CD14-positive monocyte (primary cell): ENCODE measurements around the gene WDR33. TPM values are rescaled to one million over a fixed set of nuclear protein-coding genes. Genes with fewer than 3 reads are reported as not detected.

Experiments
- DNase-seq, 3 donors: peaks; one replicate each; pipeline ENCODE4 v3.0.0-alpha.2; 2011 to 2022
- H2AFZ ChIP-seq: 2 replicates; pipeline ENCODE4 v1.6.0; 2012; ENCODE audit warnings: mild to moderate bottlenecking, low read depth, low read length, inconsistent platforms; ENCODE audit not compliant: insufficient read depth, poor library complexity, severe bottlenecking
- H3K27ac ChIP-seq, 2 donors: 1 replicate in 1 of 2; 2 replicates in 1 of 2; pipeline ENCODE4 v1.5.1; 2012 to 2013; ENCODE audit warnings: low read length in 2 of 2, control low read depth in 1 of 2, inconsistent platforms in 1 of 2, low read depth in 1 of 2, mild to moderate bottlenecking in 1 of 2
- H3K27me3 ChIP-seq, 2 donors: one replicate each; pipeline versions ENCODE4 v1.6.0 to v1.6.1; 2011 to 2013; ENCODE audit warnings: low read length in 2 of 2; ENCODE audit not compliant: control insufficient read depth in 2 of 2, insufficient read depth in 2 of 2
- H3K36me3 ChIP-seq, 2 donors: replicated peaks in 1 of 2; 1 replicate in 1 of 2; 2 replicates in 1 of 2; pipeline versions ENCODE4 v1.5.1 to v1.6.1; 2012 to 2013; ENCODE audit warnings: low read length in 2 of 2, control low read depth in 1 of 2, inconsistent platforms in 1 of 2, mild to moderate bottlenecking in 1 of 2; ENCODE audit not compliant: insufficient read depth in 2 of 2, control insufficient read depth in 1 of 2
- H3K4me1 ChIP-seq, 2 donors: 1 replicate in 1 of 2; 2 replicates in 1 of 2; pipeline versions ENCODE4 v1.5.1 to v1.6.1; 2012 to 2013; ENCODE audit warnings: low read length in 2 of 2, control low read depth in 1 of 2, inconsistent platforms in 1 of 2, mild to moderate bottlenecking in 1 of 2, moderate library complexity in 1 of 2; ENCODE audit not compliant: insufficient read depth in 2 of 2, control insufficient read depth in 1 of 2
- H3K4me2 ChIP-seq: replicated peaks from 2 replicates; pipeline ENCODE3; 2012; ENCODE audit warnings: low read length, moderate library complexity, mild to moderate bottlenecking; ENCODE audit not compliant: poor library complexity, severe bottlenecking; ENCODE audit errors: extremely low read depth
- H3K4me3 ChIP-seq, 3 experiments: fragments of 200-600 bp in 1 of 3; sonication (generic) in 1 of 3; replicated peaks in 1 of 3; 1 replicate in 2 of 3; 2 replicates in 1 of 3; pipeline ENCODE4 v1.5.1; 2011 to 2013; ENCODE audit warnings: low read length in 3 of 3, mild to moderate bottlenecking in 3 of 3, control low read depth in 2 of 3, low read depth in 2 of 3, inconsistent platforms in 1 of 3, moderate library complexity in 1 of 3
- H3K79me2 ChIP-seq: 2 replicates; pipeline ENCODE4 v1.6.0; 2012; ENCODE audit warnings: mild to moderate bottlenecking, control low read depth, inconsistent platforms, low read length, moderate library complexity; ENCODE audit not compliant: insufficient read depth
- H3K9ac ChIP-seq: 2 replicates; pipeline ENCODE4 v1.6.0; 2017; ENCODE audit warnings: low read length, mild to moderate bottlenecking; ENCODE audit not compliant: insufficient read depth, poor library complexity, severe bottlenecking
- H3K9me3 ChIP-seq, 2 donors: replicated peaks in 1 of 2; 1 replicate in 1 of 2; 2 replicates in 1 of 2; pipeline versions ENCODE4 v1.5.1 to v1.6.1; 2012 to 2013; ENCODE audit warnings: low read length in 2 of 2, control low read depth in 1 of 2; ENCODE audit not compliant: control insufficient read depth in 1 of 2, insufficient read depth in 1 of 2
- H4K20me1 ChIP-seq: 2 replicates; pipeline ENCODE4 v1.6.0; 2012; ENCODE audit warnings: mild to moderate bottlenecking, low read length, control low read depth, moderate library complexity; ENCODE audit not compliant: insufficient read depth
- H3K27ac Mint-ChIP-seq, 7 donors: one replicate each; pipeline ENCODE4 v1.8.0; 2020; ENCODE audit warnings: mild to moderate bottlenecking in 7 of 7, mixed read lengths in 7 of 7, moderate library complexity in 6 of 7, inconsistent platforms in 2 of 7
- H3K27me3 Mint-ChIP-seq, 3 donors: one replicate each; pipeline ENCODE4 v1.8.0; 2021 to 2022; ENCODE audit warnings: low read depth in 3 of 3, mild to moderate bottlenecking in 3 of 3, mixed read lengths in 3 of 3, moderate library complexity in 3 of 3, inconsistent platforms in 1 of 3
- H3K36me3 Mint-ChIP-seq, 2 donors: one replicate each; pipeline ENCODE4 v1.8.0; 2020; ENCODE audit warnings: mixed read lengths in 2 of 2, inconsistent platforms in 1 of 2, mild to moderate bottlenecking in 1 of 2
- H3K4me1 Mint-ChIP-seq: one replicate; pipeline ENCODE4 v1.8.0; 2020; ENCODE audit warnings: mild to moderate bottlenecking, mixed read lengths
- H3K4me3 Mint-ChIP-seq, 2 donors: one replicate each; pipeline ENCODE4 v1.8.0; 2020; ENCODE audit warnings: mild to moderate bottlenecking in 2 of 2, mixed read lengths in 2 of 2, moderate library complexity in 1 of 2
- H3K9me3 Mint-ChIP-seq, 7 donors: one replicate each; pipeline ENCODE4 v1.8.0; 2020 to 2022; ENCODE audit warnings: mixed read lengths in 7 of 7, mild to moderate bottlenecking in 6 of 7, moderate library complexity in 6 of 7, inconsistent platforms in 2 of 7
- WGBS: methylation state at CpG from one replicate; pipeline ENCODE4 v1.1.5; 2013; ENCODE audit warnings: missing lambda C conversion rate; ENCODE audit not compliant: insufficient coverage; 5-methylcytosine and 5-hydroxymethylcytosine counted together
- intact Hi-C, 2 donors: fragments of 100-400 bp; cut with micrococcal nuclease; formaldehyde crosslinking; loops; one replicate each; pipeline versions ENCODE4 v1.15.0 to v1.15.1; 2023
- polyA plus RNA-seq, 3 donors: library from polyadenylated mRNA; depleted of rRNA in 1 of 3; unstranded in 2 of 3; stranded (reverse) in 1 of 3; fragments of 300-500 nt in 2 of 3; fragments of >200 nt in 1 of 3; fragmentation: Illumina TruSeq in 2 of 3; gene quantifications; 1 replicate in 2 of 3; 2 replicates in 1 of 3; pipeline ENCODE4 v1.2.3, GENCODE V29; 2012 to 2021
- TF ChIP-seq, protein P1 (sequence below): fragments of 200-600 bp; IDR thresholded peaks from one replicate; pipeline ENCODE4 v1.8.0; 2022; ENCODE audit warnings: antibody characterized with exemption, mild to moderate bottlenecking

WDR33 gene
- polyA plus RNA-seq, 3 donors, result 12.5 to 19.6 (median 12.6) TPM

DNA sequence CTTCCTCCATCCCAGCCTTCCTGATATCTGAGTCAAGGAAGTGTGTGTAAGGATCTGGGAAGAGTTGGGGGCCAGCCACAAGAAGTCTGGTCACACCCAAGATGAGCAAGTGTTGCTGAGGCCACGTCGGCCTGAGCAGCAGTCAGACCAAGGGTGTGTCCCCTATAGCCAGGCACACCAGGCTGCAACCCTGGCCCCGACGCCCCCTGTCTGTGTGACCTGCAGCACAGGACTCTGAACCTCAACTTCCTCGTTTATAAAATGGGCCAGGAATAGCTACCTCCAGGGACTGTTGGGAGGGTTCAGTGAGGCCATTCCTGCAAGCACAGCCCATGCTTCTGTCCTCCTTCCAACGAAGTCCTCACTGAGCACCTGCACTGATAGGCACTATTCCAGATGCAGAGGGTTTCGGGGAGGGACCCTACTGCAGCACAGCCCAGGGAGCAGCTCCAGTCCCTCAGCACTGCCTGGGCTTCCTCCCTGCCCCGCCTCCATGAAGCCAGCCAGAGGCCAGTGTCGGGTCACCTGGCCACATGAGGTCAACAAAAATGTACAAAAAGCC is 148.9 kb downstream of the WDR33 start:
- no peak overlapping the region for H2AFZ ChIP-seq
- Mint-ChIP-seq H3K27me3 (peaks cover 44 to 49% (median 46%) of the 10 kb centered on the region in 3 donors), H3K4me1 (peaks cover 9% of the 10 kb centered on the region), H3K36me3 (peaks cover 0 to 3% of the 10 kb centered on the region in 2 donors), H3K27ac (no peak overlapping the region), H3K9me3 (peaks cover 0 to 13% (median 5%) of the 10 kb centered on the region in 7 donors), H3K4me3 (no peak overlapping the region)
- DNase-seq, result no peak
- no peaks in the 10 kb centered on the region for H4K20me1 ChIP-seq
- no peak overlapping the region for H3K4me3 ChIP-seq
- TF ChIP-seq, protein P1, sequence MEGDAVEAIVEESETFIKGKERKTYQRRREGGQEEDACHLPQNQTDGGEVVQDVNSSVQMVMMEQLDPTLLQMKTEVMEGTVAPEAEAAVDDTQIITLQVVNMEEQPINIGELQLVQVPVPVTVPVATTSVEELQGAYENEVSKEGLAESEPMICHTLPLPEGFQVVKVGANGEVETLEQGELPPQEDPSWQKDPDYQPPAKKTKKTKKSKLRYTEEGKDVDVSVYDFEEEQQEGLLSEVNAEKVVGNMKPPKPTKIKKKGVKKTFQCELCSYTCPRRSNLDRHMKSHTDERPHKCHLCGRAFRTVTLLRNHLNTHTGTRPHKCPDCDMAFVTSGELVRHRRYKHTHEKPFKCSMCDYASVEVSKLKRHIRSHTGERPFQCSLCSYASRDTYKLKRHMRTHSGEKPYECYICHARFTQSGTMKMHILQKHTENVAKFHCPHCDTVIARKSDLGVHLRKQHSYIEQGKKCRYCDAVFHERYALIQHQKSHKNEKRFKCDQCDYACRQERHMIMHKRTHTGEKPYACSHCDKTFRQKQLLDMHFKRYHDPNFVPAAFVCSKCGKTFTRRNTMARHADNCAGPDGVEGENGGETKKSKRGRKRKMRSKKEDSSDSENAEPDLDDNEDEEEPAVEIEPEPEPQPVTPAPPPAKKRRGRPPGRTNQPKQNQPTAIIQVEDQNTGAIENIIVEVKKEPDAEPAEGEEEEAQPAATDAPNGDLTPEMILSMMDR, result no peak
- H3K79me2 ChIP-seq, result no peaks in the 10 kb centered on the region
- no peak overlapping the region for H3K4me2 ChIP-seq
- no peaks in the 10 kb centered on the region for H3K4me1 ChIP-seq
- no peaks in the 10 kb centered on the region for H3K36me3 ChIP-seq
- 64% methylated on average over 8 of the region's 9 CpGs for WGBS
- no peak overlapping the region for H3K27ac ChIP-seq
- intact Hi-C loops, result no loop called here
- peaks cover 7% of the 10 kb centered on the region in 2 donors for H3K9me3 ChIP-seq
- H3K27me3 ChIP-seq, result peaks cover 33 to 48% of the 10 kb centered on the region in 2 donors
- no peak overlapping the region for H3K9ac ChIP-seq

DNA sequence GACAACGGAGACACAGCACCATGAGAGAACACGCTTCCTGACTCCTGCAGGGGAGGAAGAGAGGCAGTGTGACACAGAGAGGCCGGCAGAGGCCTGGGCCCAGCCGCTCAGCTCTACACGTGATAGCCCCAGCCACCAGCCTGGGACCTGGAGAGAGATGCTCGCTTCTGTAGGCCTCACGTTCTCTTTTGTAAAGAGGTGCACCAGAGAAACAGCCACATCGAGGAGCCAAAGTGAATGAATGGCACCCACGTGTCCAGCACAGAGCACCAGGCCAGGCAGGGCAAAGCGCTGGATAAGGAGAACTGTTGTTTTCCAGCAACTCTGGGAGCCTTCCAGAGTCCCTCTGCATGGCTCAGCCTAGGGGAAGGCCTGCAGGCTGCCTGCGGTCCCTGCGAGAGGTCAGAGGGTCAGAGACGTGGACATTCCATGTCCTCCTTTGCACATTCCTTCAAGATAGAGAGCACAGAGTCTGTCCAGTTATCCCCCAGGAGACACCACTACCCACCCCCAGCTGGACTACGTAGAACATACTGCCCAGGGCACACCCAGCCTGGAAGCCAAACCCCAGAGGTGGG is 149.8 kb downstream of the WDR33 start:
- peaks cover 0 to 13% (median 5%) of the 10 kb centered on the region in 7 donors for H3K9me3 Mint-ChIP-seq
- peaks cover 7% of the 10 kb centered on the region in 2 donors for H3K9me3 ChIP-seq
- no peaks in the 10 kb centered on the region for H4K20me1 ChIP-seq
- no peaks in the 10 kb centered on the region for H3K79me2 ChIP-seq
- H3K27ac Mint-ChIP-seq, result no peak overlapping the region
- peaks cover 36 to 41% (median 37%) of the 10 kb centered on the region in 3 donors for H3K27me3 Mint-ChIP-seq
- H3K4me3 ChIP-seq, result no peak overlapping the region
- peaks cover 9% of the 10 kb centered on the region for H3K4me1 Mint-ChIP-seq
- peaks cover 25 to 39% of the 10 kb centered on the region in 2 donors for H3K27me3 ChIP-seq
- 95% methylated on average over 14 of the region's 14 CpGs for WGBS
- DNase-seq, result no peak
- intact Hi-C loops, result no loop called here
- H3K4me3 Mint-ChIP-seq, result no peak overlapping the region
- H3K9ac ChIP-seq, result no peak overlapping the region
- H3K36me3 ChIP-seq, result no peaks in the 10 kb centered on the region
- no peaks in the 10 kb centered on the region for H3K4me1 ChIP-seq
- H3K36me3 Mint-ChIP-seq, result peaks cover 0 to 3% of the 10 kb centered on the region in 2 donors
- TF ChIP-seq, protein P1, result no peak
- no peak overlapping the region for H2AFZ ChIP-seq
- H3K27ac ChIP-seq, result no peak overlapping the region
- H3K4me2 ChIP-seq, result no peak overlapping the region
